Activated CD4-positive, alpha-beta memory T cell treated with anti-CD3 and anti-CD28 coated beads for 36 hours (primary cell): ENCODE data around the gene CFAP61. TPM values are rescaled to one million over a fixed set of nuclear protein-coding genes. Genes with fewer than 3 reads are reported as not detected.
"Not testable (repeated sequence)": the region's sequence is repeated elsewhere in the genome, so short reads cannot be mapped to it uniquely, and the experiment has no call there.

Experiments
- CTCF ChIA-PET: fragments of 350-600 bp; sonication (Branson Sonifier 250); formaldehyde crosslinking; loops from one replicate; lab custom pipeline; 2021; ENCODE audit warnings: antibody characterized with exemption, inconsistent platforms; lab: Charles Lee
- POLR2A ChIA-PET: fragments of 350-600 bp; sonication (Branson Sonifier 250); formaldehyde crosslinking; loops from one replicate; lab custom pipeline; 2021; ENCODE audit warnings: antibody characterized with exemption; lab: Charles Lee
- DNase-seq: peaks from one replicate; pipeline ENCODE4 v3.0.0-alpha.2; 2020
- H3K27ac Mint-ChIP-seq: one replicate; pipeline ENCODE4 v1.8.0; 2021; ENCODE audit warnings: mixed read lengths
- H3K27me3 Mint-ChIP-seq: one replicate; pipeline ENCODE4 v1.8.0; 2021; ENCODE audit warnings: mixed read lengths
- H3K36me3 Mint-ChIP-seq: one replicate; pipeline ENCODE4 v1.8.0; 2021; ENCODE audit warnings: mixed read lengths
- H3K4me1 Mint-ChIP-seq: one replicate; pipeline ENCODE4 v1.8.0; 2021; ENCODE audit warnings: low read depth, mixed read lengths
- H3K4me3 Mint-ChIP-seq: one replicate; pipeline ENCODE4 v1.8.0; 2021; ENCODE audit warnings: mild to moderate bottlenecking, mixed read lengths
- H3K9me3 Mint-ChIP-seq: one replicate; pipeline ENCODE4 v1.8.0; 2021; ENCODE audit warnings: mixed read lengths
- intact Hi-C: fragments of 100-400 bp; cut with micrococcal nuclease; formaldehyde crosslinking; loops from one replicate; pipeline ENCODE4 v1.15.1; 2023
- total RNA-seq, 2 experiments: library from RNA; stranded (reverse); gene quantifications; one replicate each; pipeline ENCODE4 v1.2.3, GENCODE V29; 2021

The CFAP61 gene
- total RNA-seq, 2 experiments from 2014 or later: not detected

GRCh38 chr20:20213526-20214121 lies 161.3 kb downstream of the CFAP61 start:
- no peaks in the 10 kb centered on the region for H3K36me3 Mint-ChIP-seq
- no peak for DNase-seq
- peaks cover 2% of the 10 kb centered on the region for H3K9me3 Mint-ChIP-seq
- H3K27ac Mint-ChIP-seq: no peak overlapping the region
- intact Hi-C loops: loop anchor here (10.0 kb wide), 1 partner anchor 351 kb away; no protein-coding TSS in a partner anchor
- H3K4me1 Mint-ChIP-seq: no peaks in the 10 kb centered on the region
- ChIA-PET POLR2A (no interaction called here), CTCF (no interaction called here)
- H3K4me3 Mint-ChIP-seq: no peak overlapping the region
- H3K27me3 Mint-ChIP-seq: peaks cover 16% of the 10 kb centered on the region

GRCh38 chr20:20214757-20215275 lies 162.5 kb downstream of the CFAP61 start:
- peaks cover 5% of the 10 kb centered on the region for H3K9me3 Mint-ChIP-seq
- no peaks in the 10 kb centered on the region for H3K36me3 Mint-ChIP-seq
- ChIA-PET POLR2A (no interaction called here), CTCF (no interaction called here)
- no peak overlapping the region for H3K27ac Mint-ChIP-seq
- no peak for DNase-seq
- intact Hi-C loops: loop anchor here (10.0 kb wide), 1 partner anchor 350 kb away; no protein-coding TSS in a partner anchor
- no peak overlapping the region for H3K4me3 Mint-ChIP-seq
- H3K27me3 Mint-ChIP-seq: peaks cover 16% of the 10 kb centered on the region
- H3K4me1 Mint-ChIP-seq: no peaks in the 10 kb centered on the region

GRCh38 chr20:20215976-20216727 lies 163.8 kb downstream of the CFAP61 start:
- Mint-ChIP-seq H3K4me1 (no peaks in the 10 kb centered on the region), H3K27me3 (peaks cover 16% of the 10 kb centered on the region), H3K36me3 (no peaks in the 10 kb centered on the region), H3K9me3 (peaks cover 5% of the 10 kb centered on the region), H3K27ac (no peak overlapping the region), H3K4me3 (no peak overlapping the region)
- no peak for DNase-seq
- CTCF ChIA-PET: no interaction called here
- POLR2A ChIA-PET: no interaction called here
- intact Hi-C loops: loop anchor here (10.0 kb wide), 1 partner anchor 349 kb away; no protein-coding TSS in a partner anchor

- Mint-ChIP-seq H3K36me3 (no peaks in the 10 kb centered on the region), H3K27me3 (peaks cover 18% of the 10 kb centered on the region), H3K9me3 (peaks cover 5% of the 10 kb centered on the region), H3K4me3 (no peak overlapping the region), H3K4me1 (no peaks in the 10 kb centered on the region), H3K27ac (no peak overlapping the region)
- ChIA-PET POLR2A (no interaction called here), CTCF (no interaction called here)
- no peak for DNase-seq
- intact Hi-C loops: loop anchor here (10.0 kb wide), 1 partner anchor 348 kb away; no protein-coding TSS in a partner anchor
Observed at GRCh38 chr20:20216941-20217340, 164.6 kb downstream of the CFAP61 start.

- Mint-ChIP-seq H3K36me3 (no peaks in the 10 kb centered on the region), H3K27me3 (peaks cover 20% of the 10 kb centered on the region), H3K27ac (no peak overlapping the region), H3K9me3 (peaks cover 5% of the 10 kb centered on the region), H3K4me3 (no peak overlapping the region), H3K4me1 (no peaks in the 10 kb centered on the region)
- DNase-seq: no peak
- intact Hi-C loops: loop anchor here (10.0 kb wide), 1 partner anchor 347 kb away; no protein-coding TSS in a partner anchor
- ChIA-PET CTCF (no interaction called here), POLR2A (no interaction called here)
Observed at GRCh38 chr20:20217621-20218020, 165.3 kb downstream of the CFAP61 start.

GRCh38 chr20:20218106-20218505 lies 165.8 kb downstream of the CFAP61 start:
- H3K9me3 Mint-ChIP-seq, H3K36me3 Mint-ChIP-seq, H3K27ac Mint-ChIP-seq, CTCF ChIA-PET, POLR2A ChIA-PET, DNase-seq, H3K4me3 Mint-ChIP-seq, H3K4me1 Mint-ChIP-seq: not testable (repeated sequence)
- peaks cover 20% of the 10 kb centered on the region for H3K27me3 Mint-ChIP-seq
- intact Hi-C loops: loop anchor here (10.0 kb wide), 1 partner anchor 347 kb away; no protein-coding TSS in a partner anchor

GRCh38 chr20:20219016-20219415 lies 166.7 kb downstream of the CFAP61 start:
- no peak overlapping the region for H3K4me3 Mint-ChIP-seq
- H3K27ac Mint-ChIP-seq: no peak overlapping the region
- H3K9me3 Mint-ChIP-seq: peaks cover 5% of the 10 kb centered on the region
- intact Hi-C loops: loop anchor here (10.0 kb wide), 1 partner anchor 346 kb away; no protein-coding TSS in a partner anchor
- H3K4me1 Mint-ChIP-seq: no peaks in the 10 kb centered on the region
- DNase-seq: no peak
- H3K36me3 Mint-ChIP-seq: no peaks in the 10 kb centered on the region
- ChIA-PET POLR2A (no interaction called here), CTCF (no interaction called here)
- H3K27me3 Mint-ChIP-seq: peaks cover 20% of the 10 kb centered on the region

- Mint-ChIP-seq H3K4me1 (no peaks in the 10 kb centered on the region), H3K9me3 (peaks cover 5% of the 10 kb centered on the region), H3K4me3 (no peak overlapping the region), H3K27ac (no peak overlapping the region), H3K27me3 (peaks cover 17% of the 10 kb centered on the region), H3K36me3 (no peaks in the 10 kb centered on the region)
- ChIA-PET CTCF (no interaction called here), POLR2A (no interaction called here)
- DNase-seq: no peak
- intact Hi-C loops: no loop called here
Observed at GRCh38 chr20:20220134-20220533, 167.8 kb downstream of the CFAP61 start.

- Mint-ChIP-seq H3K27me3 (peaks cover 11% of the 10 kb centered on the region), H3K27ac (no peak overlapping the region), H3K9me3 (peaks cover 11% of the 10 kb centered on the region), H3K4me3 (no peak overlapping the region), H3K36me3 (no peaks in the 10 kb centered on the region), H3K4me1 (no peaks in the 10 kb centered on the region)
- intact Hi-C loops: no loop called here
- no peak for DNase-seq
- CTCF ChIA-PET: interaction anchor here (1.8 kb wide), 1 partner anchor 13 kb away, joined by 6 read pairs; no protein-coding TSS in a partner anchor
- POLR2A ChIA-PET: no interaction called here
Observed at GRCh38 chr20:20223981-20224380, 171.6 kb downstream of the CFAP61 start.

- ChIA-PET POLR2A (no interaction called here), CTCF (interaction anchor here (1.8 kb wide), 1 partner anchor 12 kb away, joined by 6 read pairs; no protein-coding TSS in a partner anchor)
- Mint-ChIP-seq H3K36me3 (no peaks in the 10 kb centered on the region), H3K9me3 (peaks cover 11% of the 10 kb centered on the region), H3K4me3 (no peak overlapping the region), H3K27me3 (peaks cover 11% of the 10 kb centered on the region), H3K4me1 (no peaks in the 10 kb centered on the region), H3K27ac (no peak overlapping the region)
- no peak for DNase-seq
- intact Hi-C loops: no loop called here
Observed at GRCh38 chr20:20224806-20225205, 172.5 kb downstream of the CFAP61 start.

- no peak overlapping the region for H3K4me3 Mint-ChIP-seq
- ChIA-PET CTCF (interaction anchor here (1.8 kb wide), 1 partner anchor 12 kb away, joined by 6 read pairs; no protein-coding TSS in a partner anchor), POLR2A (no interaction called here)
- H3K27ac Mint-ChIP-seq: no peak overlapping the region
- peaks cover 11% of the 10 kb centered on the region for H3K27me3 Mint-ChIP-seq
- peaks cover 11% of the 10 kb centered on the region for H3K9me3 Mint-ChIP-seq
- intact Hi-C loops: no loop called here
- no peaks in the 10 kb centered on the region for H3K4me1 Mint-ChIP-seq
- H3K36me3 Mint-ChIP-seq: no peaks in the 10 kb centered on the region
- DNase-seq: no peak
Observed at GRCh38 chr20:20225325-20226043, 173.2 kb downstream of the CFAP61 start.

- H3K4me3 Mint-ChIP-seq: no peak overlapping the region
- no peaks in the 10 kb centered on the region for H3K4me1 Mint-ChIP-seq
- CTCF ChIA-PET: no interaction called here
- H3K27ac Mint-ChIP-seq: no peak overlapping the region
- POLR2A ChIA-PET: no interaction called here
- no peak for DNase-seq
- peaks cover 11% of the 10 kb centered on the region for H3K9me3 Mint-ChIP-seq
- peaks cover 10% of the 10 kb centered on the region for H3K27me3 Mint-ChIP-seq
- intact Hi-C loops: no loop called here
- H3K36me3 Mint-ChIP-seq: no peaks in the 10 kb centered on the region
Observed at GRCh38 chr20:20226554-20226953, 174.2 kb downstream of the CFAP61 start.
